Endothelial cell of umbilical vein (primary cell): ENCODE measurements around the gene FYN. TPM values are rescaled to one million over a fixed set of nuclear protein-coding genes. Genes with fewer than 3 reads are reported as not detected.

Source experiments
- BruUV-seq: library from RNA; stranded (reverse); fragments of 400-500 nt; replicated peaks from 2 replicates; lab custom pipeline; 2021; lab: Mats Ljungman, UMichigan
- CTCF ChIA-PET: fragments of 300-600, 350-600 bp; sonication (Branson Sonifier 250); formaldehyde crosslinking; loops from one replicate; lab custom pipeline; 2021; ENCODE audit warnings: antibody characterized with exemption, inconsistent platforms; lab: Charles Lee
- POLR2A ChIA-PET: fragments of 300-600, 350-600 bp; sonication (Branson Sonifier 250); formaldehyde crosslinking; loops from one replicate; lab custom pipeline; 2021; ENCODE audit warnings: antibody characterized with exemption, inconsistent platforms; lab: Charles Lee
- DNase-seq: peaks from one replicate; pipeline ENCODE4 v3.0.0-alpha.2; 2011; ENCODE audit warnings: low read depth, low spot score
- FAIRE-seq: peaks from 2 replicates; lab custom pipeline; 2011; peaks lifted over from hg19 to GRCh38; lab: Jason Lieb, UNC
- H2AFZ ChIP-seq: 2 replicates; pipeline ENCODE4 v1.6.0; 2012; ENCODE audit warnings: low read depth, low read length, control low read depth, inconsistent platforms
- H3K27ac ChIP-seq: 2 replicates; pipeline ENCODE4 v1.5.1; 2011; ENCODE audit warnings: low read depth, mild to moderate bottlenecking, control low read depth, low read length, moderate library complexity; ENCODE audit not compliant: insufficient read depth
- H3K27me3 ChIP-seq, 2 experiments: 2 replicates each; pipeline versions ENCODE4 v1.6.0 to v1.6.1; 2011; ENCODE audit warnings: low read length in 2 of 2, mixed read lengths in 1 of 2; ENCODE audit not compliant: control insufficient read depth in 2 of 2, insufficient read depth in 2 of 2
- H3K36me3 ChIP-seq, 2 experiments: 2 replicates in 1 of 2; 3 replicates in 1 of 2; pipeline ENCODE4 v1.5.1; 2011; ENCODE audit warnings: low read length in 2 of 2, mild to moderate bottlenecking in 1 of 2, moderate library complexity in 1 of 2; ENCODE audit not compliant: control insufficient read depth in 2 of 2, insufficient read depth in 2 of 2; ENCODE audit errors: extremely low read depth in 1 of 2
- H3K4me1 ChIP-seq: 3 replicates; pipeline ENCODE4 v1.5.1; 2011; ENCODE audit warnings: mild to moderate bottlenecking, low read length; ENCODE audit not compliant: control insufficient read depth, insufficient read depth; ENCODE audit errors: extremely low read depth
- H3K4me2 ChIP-seq: 2 replicates; pipeline ENCODE4 v1.6.1; 2011; ENCODE audit warnings: low read length, control low read depth, mixed read lengths; ENCODE audit not compliant: insufficient read depth
- H3K4me3 ChIP-seq, 3 experiments: fragments of 200-600 bp in 1 of 3; sonication (generic), shearing (Covaris generic) in 1 of 3; replicated peaks in 1 of 3; 2 replicates each; pipeline ENCODE4 v1.5.1; 2011 to 2016; ENCODE audit warnings: control low read depth in 3 of 3, low read length in 3 of 3, mild to moderate bottlenecking in 2 of 3, inconsistent platforms in 1 of 3, low read depth in 1 of 3, moderate library complexity in 1 of 3; ENCODE audit not compliant: insufficient read depth in 1 of 3
- H3K79me2 ChIP-seq: 2 replicates; pipeline ENCODE4 v1.6.0; 2012; ENCODE audit warnings: low read length, inconsistent platforms; ENCODE audit not compliant: control insufficient read depth, insufficient read depth
- H3K9ac ChIP-seq: replicated peaks from 2 replicates; pipeline ENCODE3; 2011; ENCODE audit warnings: low read length, control low read depth; ENCODE audit not compliant: insufficient read depth; ENCODE audit errors: extremely low read depth
- H3K9me1 ChIP-seq: replicated peaks from 3 replicates; pipeline ENCODE4 v1.6.0; 2011; ENCODE audit warnings: mild to moderate bottlenecking, low read length; ENCODE audit not compliant: control insufficient read depth, insufficient read depth; ENCODE audit errors: extremely low read depth
- H3K9me3 ChIP-seq: replicated peaks from 2 replicates; pipeline ENCODE4 v1.5.1; 2012; ENCODE audit warnings: low read length, inconsistent platforms; ENCODE audit not compliant: control insufficient read depth, insufficient read depth
- H4K20me1 ChIP-seq: replicated peaks from 2 replicates; pipeline ENCODE3; 2011; ENCODE audit warnings: mild to moderate bottlenecking, low read length; ENCODE audit not compliant: control insufficient read depth, insufficient read depth; ENCODE audit errors: extremely low read depth
- EZH2 ChIP-seq: IDR thresholded peaks from 2 replicates; pipeline ENCODE4 v1.6.1; 2012; ENCODE audit warnings: borderline replicate concordance, low read depth, mild to moderate bottlenecking, moderate library complexity, low read length, inconsistent platforms; ENCODE audit not compliant: severe bottlenecking
- FOS ChIP-seq: IDR thresholded peaks from 2 replicates; pipeline ENCODE4 v1.6.1; 2011; ENCODE audit warnings: mild to moderate bottlenecking, low read length, moderate library complexity, borderline replicate concordance; ENCODE audit not compliant: insufficient read depth
- GATA2 ChIP-seq: IDR thresholded peaks from 2 replicates; pipeline ENCODE4 v1.7.0; 2011; ENCODE audit warnings: low read depth, mild to moderate bottlenecking, moderate library complexity, mixed read lengths, low read length; ENCODE audit not compliant: insufficient read length, insufficient read depth
- JUN ChIP-seq: IDR thresholded peaks from 2 replicates; pipeline ENCODE4 v1.6.1; 2011; ENCODE audit warnings: borderline replicate concordance, low read depth; ENCODE audit not compliant: insufficient read length, insufficient read depth
- MYC ChIP-seq: IDR thresholded peaks from one replicate; pipeline ENCODE4 v1.6.1; 2011; ENCODE audit warnings: mild to moderate bottlenecking, low read depth, low read length
- POLR2A ChIP-seq: IDR thresholded peaks from 2 replicates; pipeline ENCODE4 v1.6.1; 2012; ENCODE audit warnings: low read depth, mild to moderate bottlenecking, control low read depth, low read length
- POLR2AphosphoS5 ChIP-seq: IDR thresholded peaks from 2 replicates; pipeline ENCODE4 v1.6.1; 2012; ENCODE audit warnings: low read depth, mild to moderate bottlenecking, control low read depth, low read length, moderate library complexity; ENCODE audit not compliant: insufficient read depth
- dilution Hi-C: fragments of 300-500 bp; cut with MboI; formaldehyde crosslinking; loops from one replicate; pipeline ENCODE4 v1.15.0; 2019; ENCODE audit warnings: low sequenced_read_pairs; ENCODE audit not compliant: extremely low pct_ligation_motif_present
- intact Hi-C: fragments of 100-400 bp; cut with micrococcal nuclease; formaldehyde crosslinking; loops from one replicate; pipeline ENCODE4 v1.10.0; 2022
- polyA plus RNA-seq, 4 experiments: library from polyadenylated mRNA; depleted of rRNA in 3 of 4; stranded (reverse) in 3 of 4; unstranded in 1 of 4; fragments of >200 nt; gene quantifications; 2 replicates each; pipeline versions ENCODE4 v1.2.1 to v1.2.3, GENCODE V29; 2011 to 2012; ENCODE audit warnings: missing spikeins in 1 of 4
- total RNA-seq: library from RNA; stranded (reverse); gene quantifications from 2 replicates; pipeline ENCODE4 v1.2.3, GENCODE V29; 2021
- TF ChIP-seq, protein P1 (sequence below), 2 donors: IDR thresholded peaks; 1 replicate in 1 of 2; 2 replicates in 1 of 2; pipeline ENCODE4 v1.5.1; 2011; ENCODE audit warnings: low read length in 2 of 2, mild to moderate bottlenecking in 2 of 2, moderate library complexity in 2 of 2, control low read depth in 1 of 2, inconsistent platforms in 1 of 2, low read depth in 1 of 2; ENCODE audit not compliant: insufficient read depth in 1 of 2; ENCODE audit errors: extremely low read depth in 1 of 2
- TF ChIP-seq, protein P2 (sequence below): IDR thresholded peaks from 2 replicates; pipeline ENCODE4 v1.6.1; 2011; ENCODE audit not compliant: insufficient read depth, insufficient read length

FYN gene
- total and polyA plus RNA-seq, 2 donors (not counting 3 experiments of a cell fraction or from before 2014, with no cell fraction given): 69.0 to 143 TPM

DNA sequence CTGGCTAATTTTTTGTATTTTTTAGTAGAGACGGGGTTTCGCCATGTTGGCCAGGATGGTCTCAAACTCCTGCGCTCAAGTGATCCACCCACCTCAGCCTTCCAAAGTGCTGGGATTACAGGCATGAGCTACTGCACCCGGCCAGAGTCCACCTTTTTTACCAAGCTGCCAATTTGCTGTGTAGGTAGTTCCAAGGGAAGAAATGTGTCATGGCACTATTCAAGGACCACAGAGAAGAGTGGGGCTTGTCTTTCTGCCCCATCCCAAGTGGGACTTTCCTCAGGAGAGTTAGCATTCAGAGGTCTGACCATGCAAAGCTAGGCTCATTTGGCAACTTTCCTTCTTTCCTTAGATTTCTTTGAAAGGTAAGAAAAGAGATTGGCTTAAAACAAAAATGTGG, 155.6 kb downstream of the FYN start:
- H3K4me1 ChIP-seq: no peaks in the 10 kb centered on the region
- H3K4me2 ChIP-seq: no peak overlapping the region
- ChIA-PET CTCF (interaction anchor here (1.0 kb wide), 1 partner anchor 275 kb away, joined by 3 read pairs; no protein-coding TSS in a partner anchor), POLR2A (no interaction called here)
- H4K20me1 ChIP-seq: no peaks in the 10 kb centered on the region
- H3K9ac ChIP-seq: no peak overlapping the region
- no peak overlapping the region for H2AFZ ChIP-seq
- H3K9me1 ChIP-seq: no peaks in the 10 kb centered on the region
- H3K27me3 ChIP-seq: no peaks in the 10 kb centered on the region
- no peak overlapping the region for H3K27ac ChIP-seq
- TF ChIP-seq POLR2AphosphoS5: no peak
- TF ChIP-seq EZH2: no peak
- TF ChIP-seq, protein P1, sequence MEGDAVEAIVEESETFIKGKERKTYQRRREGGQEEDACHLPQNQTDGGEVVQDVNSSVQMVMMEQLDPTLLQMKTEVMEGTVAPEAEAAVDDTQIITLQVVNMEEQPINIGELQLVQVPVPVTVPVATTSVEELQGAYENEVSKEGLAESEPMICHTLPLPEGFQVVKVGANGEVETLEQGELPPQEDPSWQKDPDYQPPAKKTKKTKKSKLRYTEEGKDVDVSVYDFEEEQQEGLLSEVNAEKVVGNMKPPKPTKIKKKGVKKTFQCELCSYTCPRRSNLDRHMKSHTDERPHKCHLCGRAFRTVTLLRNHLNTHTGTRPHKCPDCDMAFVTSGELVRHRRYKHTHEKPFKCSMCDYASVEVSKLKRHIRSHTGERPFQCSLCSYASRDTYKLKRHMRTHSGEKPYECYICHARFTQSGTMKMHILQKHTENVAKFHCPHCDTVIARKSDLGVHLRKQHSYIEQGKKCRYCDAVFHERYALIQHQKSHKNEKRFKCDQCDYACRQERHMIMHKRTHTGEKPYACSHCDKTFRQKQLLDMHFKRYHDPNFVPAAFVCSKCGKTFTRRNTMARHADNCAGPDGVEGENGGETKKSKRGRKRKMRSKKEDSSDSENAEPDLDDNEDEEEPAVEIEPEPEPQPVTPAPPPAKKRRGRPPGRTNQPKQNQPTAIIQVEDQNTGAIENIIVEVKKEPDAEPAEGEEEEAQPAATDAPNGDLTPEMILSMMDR (IDR thresholded peaks at IDR 0.05; ENCODE audit: extremely low read depth in 1 of 2, insufficient read depth in 1 of 2, low read depth in 1 of 2, low read length in 2 of 2): no peak
- no peak for TF ChIP-seq MYC
- TF ChIP-seq GATA2: no peak
- TF ChIP-seq JUN: no peak
- TF ChIP-seq FOS: no peak
- TF ChIP-seq, protein P2, sequence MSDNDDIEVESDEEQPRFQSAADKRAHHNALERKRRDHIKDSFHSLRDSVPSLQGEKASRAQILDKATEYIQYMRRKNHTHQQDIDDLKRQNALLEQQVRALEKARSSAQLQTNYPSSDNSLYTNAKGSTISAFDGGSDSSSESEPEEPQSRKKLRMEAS: no peak
- TF ChIP-seq POLR2A: no peak
- H3K79me2 ChIP-seq: no peaks in the 10 kb centered on the region
- dilution Hi-C loops: no loop called here
- TSS peak; percentile 8 for BruUV-seq
- intact Hi-C loops: no loop called here
- DNase-seq: no peak
- FAIRE-seq: no peak
- peaks cover 0 to 16% of the 10 kb centered on the region in 2 experiments for H3K36me3 ChIP-seq
- no peaks in the 10 kb centered on the region for H3K9me3 ChIP-seq
- H3K4me3 ChIP-seq: no peak overlapping the region
